ENCODE data around the gene COL27A1. TPM values are rescaled to one million over a fixed set of nuclear protein-coding genes. Genes with fewer than 3 reads are reported as not detected.

The COL27A1 gene
- polyA plus RNA-seq, 1 of the 3 experiments (the other 2 are of a cell fraction) = 8.7 TPM

GRCh38 chr9:114284316-114285060 is 129.2 kb downstream of the COL27A1 start:
- DNase-seq = no peak
- ChIA-PET POLR2A (interaction anchor here (0.5 kb wide), 1 partner anchor 127 kb away, joined by 3 read pairs; no protein-coding TSS in a partner anchor), CTCF (interaction anchor here (0.6 to 17.8 kb wide), 9 partner anchors 11 to 201 kb away, joined by 3 to 269 read pairs (median 5); partner anchors contain the start of gene COL27A1)
- no peaks in the 10 kb centered on the region for H4K20me1 ChIP-seq (ENCODE audit: insufficient read depth)
- peaks cover 6% of the 10 kb centered on the region for H3F3A ChIP-seq (replicated peaks; ENCODE audit: insufficient read depth)
- no peak overlapping the region for H2AFZ ChIP-seq (ENCODE audit: low read depth)
- H3K4me1 ChIP-seq (ENCODE audit: control insufficient read depth in 1 of 2, insufficient read depth in 2 of 2, low read depth in 1 of 2, low read length in 1 of 2) = peaks cover 22 to 56% of the 10 kb centered on the region in 2 experiments
- H3K9ac ChIP-seq = no peak overlapping the region
- no peaks in the 10 kb centered on the region for H3K9me3 ChIP-seq
- no peak overlapping the region for H3K4me2 ChIP-seq
- H3K36me3 ChIP-seq (replicated peaks in 1 of 2; ENCODE audit: control insufficient read depth in 1 of 2, insufficient read depth in 2 of 2, low read length in 1 of 2) = peaks cover 0 to 4% of the 10 kb centered on the region in 2 experiments
- H3K4me3 ChIP-seq (ENCODE audit: low read depth in 2 of 2, low read length in 1 of 2) = no peak overlapping the region
- no peaks in the 10 kb centered on the region for H3K9me2 ChIP-seq
- 98% methylated on average over 8 of the region's 11 CpGs for WGBS (ENCODE audit: low lambda C conversion rate)
- TF ChIP-seq RCOR1 (IDR thresholded peaks at IDR 0.05; ENCODE audit: low read length) (no peak), FOXM1 (IDR thresholded peaks at IDR 0.05; ENCODE audit: low read depth) (no peak), YY1 (IDR thresholded peaks at IDR 0.05; ENCODE audit: low read depth) (no peak), GABPA (IDR thresholded peaks at IDR 0.05; ENCODE audit: low read depth) (no peak), NFIC (IDR thresholded peaks at IDR 0.05; ENCODE audit: borderline replicate concordance) (no peak), USF1 (IDR thresholded peaks at IDR 0.05; ENCODE audit: borderline replicate concordance, low read depth) (no peak), FOSL2 (IDR thresholded peaks at IDR 0.05; ENCODE audit: borderline replicate concordance, low read depth) (no peak), MXI1 (IDR thresholded peaks at IDR 0.05; ENCODE audit: low read depth, low read length) (no peak), RAD21 (IDR thresholded peaks at IDR 0.05; ENCODE audit: low read length) (no peak)
- no peaks in the 10 kb centered on the region for H3K27me3 ChIP-seq (ENCODE audit: insufficient read depth)
- no peaks in the 10 kb centered on the region for H3K79me2 ChIP-seq (ENCODE audit: insufficient read depth)
- no peak overlapping the region; a peak in 1 of 4 replicates for H3K27ac ChIP-seq (ENCODE audit: low read depth in 2 of 2, low read length in 1 of 2)

GRCh38 chr9:114285166-114285867 is 130.0 kb downstream of the COL27A1 start:
- no peak overlapping the region; the same call in 1 of the 2 replicates for H3K9ac ChIP-seq
- peaks cover 22 to 56% of the 10 kb centered on the region in 2 experiments for H3K4me1 ChIP-seq (ENCODE audit: control insufficient read depth in 1 of 2, insufficient read depth in 2 of 2, low read depth in 1 of 2, low read length in 1 of 2)
- ChIA-PET POLR2A (no interaction called here), CTCF (interaction anchor here (1.0 to 17.8 kb wide), 12 partner anchors 12 to 549 kb away, joined by 3 to 269 read pairs (median 7); partner anchors contain the start of gene COL27A1)
- H4K20me1 ChIP-seq (ENCODE audit: insufficient read depth) = no peaks in the 10 kb centered on the region
- peak overlapping the region in 1 of 2 experiments; percentile 49; a peak in 2 of 4 replicates for H3K27ac ChIP-seq (ENCODE audit: low read depth in 2 of 2, low read length in 1 of 2)
- H3K79me2 ChIP-seq (ENCODE audit: insufficient read depth) = no peaks in the 10 kb centered on the region
- no peaks in the 10 kb centered on the region for H3K27me3 ChIP-seq (ENCODE audit: insufficient read depth)
- peaks cover 0 to 4% of the 10 kb centered on the region in 2 experiments for H3K36me3 ChIP-seq (replicated peaks in 1 of 2; ENCODE audit: control insufficient read depth in 1 of 2, insufficient read depth in 2 of 2, low read length in 1 of 2)
- peaks cover 4% of the 10 kb centered on the region for H3F3A ChIP-seq (replicated peaks; ENCODE audit: insufficient read depth)
- no peaks in the 10 kb centered on the region for H3K9me3 ChIP-seq
- peak; percentile 57 for DNase-seq
- no peak overlapping the region for H2AFZ ChIP-seq (ENCODE audit: low read depth)
- no peak overlapping the region for H3K4me3 ChIP-seq (ENCODE audit: low read depth in 2 of 2, low read length in 1 of 2)
- H3K4me2 ChIP-seq = peak overlapping the region; percentile 71
- 18% methylated on average over 20 of the region's 20 CpGs for WGBS (ENCODE audit: low lambda C conversion rate)
- H3K9me2 ChIP-seq = no peaks in the 10 kb centered on the region
- peak; percentile 91 for TF ChIP-seq MAX (IDR thresholded peaks at IDR 0.05; ENCODE audit: low read depth)
- 0 out of 2 replicates have a peak, but pooled peaks have one; percentile 56 for TF ChIP-seq REST (IDR thresholded peaks at IDR 0.05; ENCODE audit: low read depth, low read length)
- TF ChIP-seq SMC3 (IDR thresholded peaks at IDR 0.05; ENCODE audit: low read depth, low read length) = no peak
- no peak for TF ChIP-seq RFX5 (IDR thresholded peaks at IDR 0.05; ENCODE audit: low read length)
- no peak for TF ChIP-seq TAF1 (IDR thresholded peaks at IDR 0.05; ENCODE audit: borderline replicate concordance, low read depth, low read length)
- TF ChIP-seq IRF3 (IDR thresholded peaks at IDR 0.05; ENCODE audit: low read depth, low read length) = no peak
- no peak for TF ChIP-seq TEAD4 (IDR thresholded peaks at IDR 0.05; ENCODE audit: borderline replicate concordance, insufficient read depth)
- no peak for TF ChIP-seq ZBTB33 (IDR thresholded peaks at IDR 0.05; ENCODE audit: borderline replicate concordance, low read depth)
